HCT116 (cell line): ENCODE data around the gene MISP3.
"Not testable (repeated sequence)": the region's sequence is repeated elsewhere in the genome, so short reads cannot be mapped to it uniquely, and the experiment has no call there.

ENCODE experiments used
- ELF1 ChIP-seq: IDR thresholded peaks from 2 replicates; pipeline ENCODE4 v1.6.1; 2012; ENCODE audit warnings: low read depth, borderline replicate concordance
- TCF7L2 ChIP-seq: IDR thresholded peaks from 2 replicates; pipeline ENCODE4 v1.7.0; 2011; ENCODE audit warnings: borderline replicate concordance, inconsistent platforms; ENCODE audit not compliant: insufficient read depth, insufficient read length; ENCODE audit errors: extremely low read depth
- TF ChIP-seq, protein P1 (sequence below), 3 experiments: fragments of 200-600 bp in 1 of 3; sonication (generic) in 1 of 3; IDR thresholded peaks in 2 of 3; conservative IDR thresholded peaks in 1 of 3; 2 replicates each; pipeline ENCODE4 v1.5.1; 2012 to 2017; ENCODE audit warnings: low read depth in 2 of 3, low read length in 2 of 3, antibody characterized with exemption in 1 of 3, borderline replicate concordance in 1 of 3, control low read depth in 1 of 3, mild to moderate bottlenecking in 1 of 3, mixed read lengths in 1 of 3, mixed run types in 1 of 3, moderate library complexity in 1 of 3; ENCODE audit not compliant: insufficient read depth in 1 of 3

DNA sequence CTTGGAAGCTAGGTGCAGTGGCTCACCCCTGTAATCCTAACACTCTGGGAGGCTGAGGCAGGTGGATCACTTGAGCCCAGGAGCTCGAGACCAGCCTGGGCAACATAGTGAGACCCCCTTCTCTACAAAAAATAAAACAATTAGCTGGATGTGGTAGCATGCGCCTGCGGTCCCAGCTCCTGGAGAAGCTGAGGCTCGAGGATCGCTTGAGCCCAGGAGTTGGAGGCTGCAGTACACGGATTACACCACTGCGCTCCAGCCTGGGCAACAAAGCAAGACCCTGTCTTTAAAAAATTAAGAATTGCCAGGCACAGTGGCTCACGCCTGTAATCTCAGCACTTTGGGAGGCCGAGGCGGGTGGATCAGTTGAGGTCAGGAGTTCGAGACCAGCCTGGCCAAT lies 21.6 kb upstream of the MISP3 start:
- TF ChIP-seq TCF7L2, ELF1: not testable (repeated sequence)
- TF ChIP-seq, protein P1, sequence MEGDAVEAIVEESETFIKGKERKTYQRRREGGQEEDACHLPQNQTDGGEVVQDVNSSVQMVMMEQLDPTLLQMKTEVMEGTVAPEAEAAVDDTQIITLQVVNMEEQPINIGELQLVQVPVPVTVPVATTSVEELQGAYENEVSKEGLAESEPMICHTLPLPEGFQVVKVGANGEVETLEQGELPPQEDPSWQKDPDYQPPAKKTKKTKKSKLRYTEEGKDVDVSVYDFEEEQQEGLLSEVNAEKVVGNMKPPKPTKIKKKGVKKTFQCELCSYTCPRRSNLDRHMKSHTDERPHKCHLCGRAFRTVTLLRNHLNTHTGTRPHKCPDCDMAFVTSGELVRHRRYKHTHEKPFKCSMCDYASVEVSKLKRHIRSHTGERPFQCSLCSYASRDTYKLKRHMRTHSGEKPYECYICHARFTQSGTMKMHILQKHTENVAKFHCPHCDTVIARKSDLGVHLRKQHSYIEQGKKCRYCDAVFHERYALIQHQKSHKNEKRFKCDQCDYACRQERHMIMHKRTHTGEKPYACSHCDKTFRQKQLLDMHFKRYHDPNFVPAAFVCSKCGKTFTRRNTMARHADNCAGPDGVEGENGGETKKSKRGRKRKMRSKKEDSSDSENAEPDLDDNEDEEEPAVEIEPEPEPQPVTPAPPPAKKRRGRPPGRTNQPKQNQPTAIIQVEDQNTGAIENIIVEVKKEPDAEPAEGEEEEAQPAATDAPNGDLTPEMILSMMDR (IDR thresholded peaks at IDR 0.05 in 2 of 3, conservative IDR thresholded peaks at IDR 0.05 in 1 of 3; ENCODE audit: borderline replicate concordance in 1 of 3, insufficient read depth in 1 of 3, low read depth in 2 of 3, low read length in 2 of 3), result not testable (repeated sequence)
